Common myeloid progenitor, CD34-positive (primary cell): ENCODE measurements around the gene RBFOX1.

Experiments used
- CTCF ChIA-PET: fragments of 350-600 bp; sonication (Branson Sonifier 250); formaldehyde crosslinking; loops from one replicate; lab custom pipeline; 2021; ENCODE audit warnings: antibody characterized with exemption; lab: Charles Lee
- POLR2A ChIA-PET: fragments of 350-600 bp; sonication (Branson Sonifier 250); formaldehyde crosslinking; loops from one replicate; lab custom pipeline; 2021; ENCODE audit warnings: antibody characterized with exemption; lab: Charles Lee
- DNase-seq, 3 donors: peaks; one replicate each; pipeline versions ENCODE4 v3.0.0 to v3.0.0-alpha.2; 2013
- H3K27ac ChIP-seq, 2 experiments: 1 replicate in 1 of 2; 2 replicates in 1 of 2; pipeline ENCODE4 v1.7.0; 2013; ENCODE audit warnings: inconsistent platforms in 2 of 2, low read length in 2 of 2, mild to moderate bottlenecking in 2 of 2, low read depth in 1 of 2, moderate library complexity in 1 of 2; ENCODE audit not compliant: severe bottlenecking in 2 of 2, insufficient read depth in 1 of 2, poor library complexity in 1 of 2
- H3K27me3 ChIP-seq, 5 experiments: replicated peaks in 2 of 5; 1 replicate in 3 of 5; 2 replicates in 2 of 5; pipeline versions ENCODE4 v1.6.1 to v1.7.0; 2013; ENCODE audit warnings: low read length in 4 of 5, mild to moderate bottlenecking in 2 of 5, moderate library complexity in 2 of 5, inconsistent platforms in 1 of 5; ENCODE audit not compliant: insufficient read depth in 5 of 5, control insufficient read depth in 4 of 5
- H3K36me3 ChIP-seq, 4 experiments: 1 replicate in 2 of 4; 2 replicates in 2 of 4; pipeline versions ENCODE4 v1.6.1 to v1.7.0; 2013; ENCODE audit warnings: low read length in 3 of 4, control low read depth in 1 of 4, mild to moderate bottlenecking in 1 of 4; ENCODE audit not compliant: control insufficient read depth in 4 of 4, insufficient read depth in 4 of 4
- H3K4me1 ChIP-seq, 4 experiments: 1 replicate in 3 of 4; 2 replicates in 1 of 4; pipeline versions ENCODE4 v1.6.1 to v1.7.1; 2013; ENCODE audit warnings: low read length in 3 of 4, mild to moderate bottlenecking in 3 of 4, control low read depth in 1 of 4, inconsistent platforms in 1 of 4, moderate library complexity in 1 of 4; ENCODE audit not compliant: control insufficient read depth in 4 of 4, insufficient read depth in 4 of 4; ENCODE audit errors: control extremely low read depth in 1 of 4
- H3K4me3 ChIP-seq, 7 experiments: 1 replicate in 4 of 7; 2 replicates in 3 of 7; pipeline versions ENCODE4 v1.5.1 to v1.7.0; 2013; ENCODE audit warnings: mild to moderate bottlenecking in 7 of 7, low read length in 6 of 7, moderate library complexity in 6 of 7, inconsistent platforms in 2 of 7, low read depth in 2 of 7, control low read depth in 1 of 7; ENCODE audit not compliant: insufficient read depth in 4 of 7, control insufficient read depth in 1 of 7; ENCODE audit errors: extremely low read depth in 1 of 7
- H3K9me3 ChIP-seq, 5 experiments: 1 replicate in 4 of 5; 2 replicates in 1 of 5; pipeline versions ENCODE4 v1.6.1 to v1.7.1; 2013; ENCODE audit warnings: low read length in 4 of 5, mild to moderate bottlenecking in 2 of 5, inconsistent platforms in 1 of 5, low read depth in 1 of 5, moderate library complexity in 1 of 5; ENCODE audit not compliant: control insufficient read depth in 4 of 5, insufficient read depth in 2 of 5; ENCODE audit errors: control extremely low read depth in 1 of 5
- WGBS: methylation state at CpG from one replicate; pipeline ENCODE4 v1.1.5; 2013; ENCODE audit not compliant: insufficient coverage; 5-methylcytosine and 5-hydroxymethylcytosine counted together

RBFOX1 gene

DNA sequence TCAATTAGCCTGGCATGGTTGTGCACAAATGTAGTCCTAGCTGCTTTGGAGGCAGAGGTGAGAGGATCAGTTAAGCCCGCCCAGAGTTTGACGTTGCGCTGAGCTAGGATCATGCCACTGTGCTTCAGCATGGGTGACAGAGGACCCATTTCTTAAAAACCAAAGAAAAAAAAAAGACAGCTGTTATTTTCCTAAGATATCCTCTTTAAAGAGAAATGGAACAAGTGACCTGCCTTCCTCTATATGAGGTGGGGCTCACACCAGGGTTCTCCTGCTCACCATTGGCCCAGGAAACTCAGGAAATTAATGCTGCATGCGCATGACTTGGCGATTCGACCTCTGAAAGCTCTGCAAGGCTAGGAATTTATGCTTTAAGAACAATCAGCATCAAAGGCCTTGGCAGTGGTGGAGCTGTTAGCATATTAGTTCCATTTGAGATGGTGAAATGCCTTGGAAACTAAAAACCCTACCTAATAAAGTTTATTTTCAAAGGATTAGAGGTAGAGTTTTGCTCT is 108.3 kb downstream of the RBFOX1 start:
- Histone ChIP-seq H3K4me3 (no peak overlapping the region), H3K27me3 (no peaks in the 10 kb centered on the region), H3K36me3 (no peaks in the 10 kb centered on the region), H3K27ac (no peak overlapping the region), H3K4me1 (no peaks in the 10 kb centered on the region), H3K9me3 (no peaks in the 10 kb centered on the region)
- 69% methylated on average over 6 of the region's 6 CpGs for WGBS
- ChIA-PET POLR2A (no interaction called here), CTCF (no interaction called here)
- DNase-seq = no peak

DNA sequence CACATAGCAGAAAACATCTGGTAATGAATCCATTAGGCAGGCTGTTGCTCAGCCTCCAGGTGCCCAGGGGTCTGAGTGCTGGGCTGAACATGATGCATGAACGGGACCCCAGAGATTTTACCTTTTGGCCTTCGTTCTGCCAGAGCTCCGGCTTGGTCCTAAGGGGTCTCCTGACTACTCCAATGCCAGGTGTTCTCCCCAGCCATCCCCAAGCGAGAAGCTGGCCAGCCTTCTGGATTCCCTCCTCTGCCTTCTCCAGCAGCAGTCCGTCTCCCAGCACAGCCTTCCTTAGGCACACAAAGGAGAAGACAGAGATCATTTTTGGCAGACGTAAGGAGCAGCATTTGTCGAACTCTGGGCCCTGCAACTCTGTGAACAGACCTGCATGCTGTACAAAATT is 109.4 kb downstream of the RBFOX1 start:
- Histone ChIP-seq H3K27me3 (no peaks in the 10 kb centered on the region), H3K4me3 (no peak overlapping the region), H3K27ac (no peak overlapping the region), H3K4me1 (no peaks in the 10 kb centered on the region), H3K9me3 (no peaks in the 10 kb centered on the region), H3K36me3 (no peaks in the 10 kb centered on the region)
- DNase-seq = no peak
- POLR2A ChIA-PET = no interaction called here
- WGBS = 90% methylated on average over 5 of the region's 7 CpGs
- CTCF ChIA-PET = no interaction called here

DNA sequence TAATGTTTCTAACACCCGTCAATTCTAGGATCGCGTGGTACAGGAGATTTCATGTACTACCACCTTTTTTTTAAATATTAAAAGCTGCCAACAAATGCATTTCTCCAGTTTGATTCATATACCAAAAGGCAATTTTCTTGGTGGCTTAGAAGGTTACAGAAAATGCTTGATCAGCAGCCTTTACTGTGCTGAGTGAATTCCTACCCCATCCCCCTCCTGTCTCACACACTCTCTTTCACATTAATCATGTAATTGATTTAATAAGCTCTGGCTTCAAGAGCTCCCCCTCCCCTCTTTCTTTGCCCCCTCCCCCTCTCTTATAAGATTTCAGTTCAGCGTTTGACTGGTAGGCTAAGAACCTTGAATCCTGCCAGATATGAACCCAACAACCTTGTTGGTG is 110.5 kb downstream of the RBFOX1 start:
- CTCF ChIA-PET = no interaction called here
- no peaks in the 10 kb centered on the region for H3K27me3 ChIP-seq

DNA sequence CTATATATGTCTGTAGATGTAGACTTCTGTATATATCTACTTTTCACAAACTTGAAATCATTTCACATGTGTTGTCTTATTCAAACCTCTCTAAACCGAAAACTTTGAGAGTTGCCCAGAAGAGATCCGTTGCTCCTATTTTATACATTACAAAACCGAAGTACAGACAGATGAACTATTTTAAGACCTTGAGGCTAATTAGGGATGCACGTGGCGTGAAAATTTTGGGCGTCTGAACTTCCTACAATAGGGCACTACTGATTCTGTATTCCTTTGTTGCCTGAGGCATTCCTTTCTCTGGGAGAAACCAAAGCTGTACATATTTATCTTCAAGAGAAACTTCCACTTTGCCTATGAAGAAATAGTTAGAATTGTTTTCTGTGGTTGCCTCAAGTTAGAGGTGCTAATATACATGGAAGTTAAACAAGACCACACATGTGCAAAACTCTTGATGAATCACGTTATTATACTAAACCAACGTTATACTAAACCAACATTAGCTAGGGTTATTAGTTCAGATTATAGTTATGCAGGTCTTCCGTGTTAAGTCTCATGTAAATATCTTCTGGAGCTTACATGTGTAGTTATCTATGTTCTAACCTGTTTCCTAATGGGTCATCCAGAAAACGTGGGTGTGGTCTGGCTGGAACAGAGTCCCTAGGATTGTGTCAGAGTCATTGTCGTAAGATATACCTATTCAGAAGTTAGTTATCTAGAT is 111.2 kb downstream of the RBFOX1 start:
- ChIA-PET POLR2A (no interaction called here), CTCF (no interaction called here)
- WGBS = 93% methylated on average over 9 of the region's 11 CpGs
- Histone ChIP-seq H3K4me1 (no peaks in the 10 kb centered on the region), H3K36me3 (no peaks in the 10 kb centered on the region), H3K4me3 (no peak overlapping the region), H3K27ac (no peak overlapping the region), H3K9me3 (no peaks in the 10 kb centered on the region), H3K27me3 (no peaks in the 10 kb centered on the region)
- no peak for DNase-seq

More for the DNA sequence above, 110.5 kb downstream of the RBFOX1 start:
- POLR2A ChIA-PET = no interaction called here
- Histone ChIP-seq H3K9me3 (no peaks in the 10 kb centered on the region), H3K36me3 (no peaks in the 10 kb centered on the region), H3K27ac (no peak overlapping the region), H3K4me1 (no peaks in the 10 kb centered on the region), H3K4me3 (no peak overlapping the region)
- DNase-seq = no peak
- 100% methylated on average over 1 of the region's 4 CpGs for WGBS

DNA sequence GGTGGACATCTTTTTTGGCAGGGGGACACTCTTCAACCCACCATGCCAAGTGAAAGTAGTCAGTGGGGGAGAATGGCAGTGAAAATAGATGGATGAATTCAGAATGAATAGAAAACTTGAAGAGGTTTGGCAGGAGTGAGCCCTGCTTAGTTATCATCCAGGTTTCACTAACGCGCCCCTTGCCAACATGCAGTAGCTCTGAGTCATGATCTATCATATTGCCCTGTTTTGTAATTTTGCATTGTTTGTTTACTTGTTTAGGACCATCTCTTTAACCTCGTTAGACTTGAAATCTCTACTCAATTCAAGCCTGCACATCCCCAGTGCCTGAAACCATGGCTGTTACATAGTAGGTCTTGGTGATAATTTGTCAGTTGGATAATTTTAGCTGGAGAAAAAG is 116.7 kb downstream of the RBFOX1 start:
- Histone ChIP-seq H3K36me3 (no peaks in the 10 kb centered on the region), H3K27ac (no peak overlapping the region), H3K9me3 (no peaks in the 10 kb centered on the region), H3K27me3 (no peaks in the 10 kb centered on the region), H3K4me3 (no peak overlapping the region), H3K4me1 (no peaks in the 10 kb centered on the region)
- POLR2A ChIA-PET = no interaction called here
- CTCF ChIA-PET = no interaction called here
- WGBS = no CpG with 5 or more reads among the region's 3 CpGs
- DNase-seq = no peak

DNA sequence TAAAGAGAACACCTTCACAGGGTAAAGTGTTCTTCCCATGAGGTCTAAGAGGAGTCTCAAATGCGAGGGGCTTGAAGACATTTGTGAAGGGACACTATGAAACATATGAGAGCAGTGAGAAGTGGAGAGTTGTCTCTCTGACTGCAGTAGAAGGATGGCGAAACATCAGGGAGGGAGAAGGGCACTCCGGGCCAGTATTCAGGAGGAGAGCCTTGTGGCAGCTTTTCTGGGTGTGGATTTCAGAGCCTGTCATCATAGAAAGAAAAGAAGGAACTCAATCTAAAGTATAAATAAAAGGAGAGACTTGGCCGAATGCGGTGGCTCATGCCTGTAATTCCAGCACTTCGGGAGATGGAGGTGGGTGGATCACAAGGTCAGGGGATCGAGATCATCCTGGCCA is 117.2 kb downstream of the RBFOX1 start:
- ChIA-PET POLR2A (no interaction called here), CTCF (no interaction called here)
- H3K9me3 ChIP-seq = no peaks in the 10 kb centered on the region
- H3K27me3 ChIP-seq = no peaks in the 10 kb centered on the region
- DNase-seq = no peak
- no peaks in the 10 kb centered on the region for H3K36me3 ChIP-seq
- no peaks in the 10 kb centered on the region for H3K4me1 ChIP-seq
- H3K4me3 ChIP-seq = no peak overlapping the region
- 96% methylated on average over 6 of the region's 7 CpGs for WGBS
- H3K27ac ChIP-seq = no peak overlapping the region

DNA sequence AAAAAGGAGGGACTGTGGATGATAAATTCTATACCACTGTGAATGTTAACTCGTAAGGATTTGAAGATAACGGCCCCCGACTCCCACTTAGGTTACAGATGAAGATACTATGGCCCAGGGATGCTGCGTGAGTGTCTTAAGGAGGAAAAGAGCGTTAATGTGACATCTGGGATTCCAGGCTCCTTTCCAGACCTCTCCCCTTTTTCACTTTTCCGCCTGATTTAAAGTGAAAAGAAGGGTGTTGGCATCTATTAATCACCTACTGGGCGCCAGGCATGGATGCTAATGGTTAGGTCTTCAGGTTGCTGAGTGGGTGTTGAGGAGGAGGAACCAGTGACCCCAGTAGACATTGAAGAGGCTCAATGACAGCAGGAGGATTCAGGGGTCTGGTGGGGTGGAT is 117.8 kb downstream of the RBFOX1 start:
- peaks cover 0 to 1% (median 0%) of the 10 kb centered on the region in 5 experiments for H3K9me3 ChIP-seq
- no peak overlapping the region for H3K4me3 ChIP-seq
- DNase-seq = no peak
- H3K27ac ChIP-seq = no peak overlapping the region
- ChIA-PET POLR2A (interaction anchor here (0.6 kb wide), 1 partner anchor 140 kb away, joined by 3 read pairs; no protein-coding TSS in a partner anchor), CTCF (no interaction called here)
- H3K4me1 ChIP-seq = no peaks in the 10 kb centered on the region
- WGBS = 91% methylated on average over 5 of the region's 7 CpGs
- H3K36me3 ChIP-seq = no peaks in the 10 kb centered on the region
- no peaks in the 10 kb centered on the region for H3K27me3 ChIP-seq
